Measurements from ENCODE around the gene MRGPRX3.

The MRGPRX3 gene

GRCh38 chr11:18091731-18092130 is 40.6 kb upstream of the MRGPRX3 start:
- no peaks in the 10 kb centered on the region for H3K79me2 ChIP-seq (ENCODE audit: insufficient read depth, low read length)
- H3F3A ChIP-seq (ENCODE audit: insufficient read depth, low read length), result no peaks in the 10 kb centered on the region
- no peak overlapping the region for H3K4me3 ChIP-seq (ENCODE audit: low read depth, low read length, poor library complexity, severe bottlenecking)
- H3K36me3 ChIP-seq (ENCODE audit: insufficient read depth, low read length), result peaks cover 91% of the 10 kb centered on the region
- TF ChIP-seq, protein P1, sequence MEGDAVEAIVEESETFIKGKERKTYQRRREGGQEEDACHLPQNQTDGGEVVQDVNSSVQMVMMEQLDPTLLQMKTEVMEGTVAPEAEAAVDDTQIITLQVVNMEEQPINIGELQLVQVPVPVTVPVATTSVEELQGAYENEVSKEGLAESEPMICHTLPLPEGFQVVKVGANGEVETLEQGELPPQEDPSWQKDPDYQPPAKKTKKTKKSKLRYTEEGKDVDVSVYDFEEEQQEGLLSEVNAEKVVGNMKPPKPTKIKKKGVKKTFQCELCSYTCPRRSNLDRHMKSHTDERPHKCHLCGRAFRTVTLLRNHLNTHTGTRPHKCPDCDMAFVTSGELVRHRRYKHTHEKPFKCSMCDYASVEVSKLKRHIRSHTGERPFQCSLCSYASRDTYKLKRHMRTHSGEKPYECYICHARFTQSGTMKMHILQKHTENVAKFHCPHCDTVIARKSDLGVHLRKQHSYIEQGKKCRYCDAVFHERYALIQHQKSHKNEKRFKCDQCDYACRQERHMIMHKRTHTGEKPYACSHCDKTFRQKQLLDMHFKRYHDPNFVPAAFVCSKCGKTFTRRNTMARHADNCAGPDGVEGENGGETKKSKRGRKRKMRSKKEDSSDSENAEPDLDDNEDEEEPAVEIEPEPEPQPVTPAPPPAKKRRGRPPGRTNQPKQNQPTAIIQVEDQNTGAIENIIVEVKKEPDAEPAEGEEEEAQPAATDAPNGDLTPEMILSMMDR (IDR thresholded peaks at IDR 0.05; ENCODE audit: low read length), result no peak
- no peak for TF ChIP-seq EZH2 (IDR thresholded peaks at IDR 0.05; ENCODE audit: borderline replicate concordance, low read length)
- no peaks in the 10 kb centered on the region for H4K20me1 ChIP-seq (ENCODE audit: insufficient read depth, low read length)
- no peak overlapping the region for H3K4me2 ChIP-seq (ENCODE audit: low read length)
- no peak overlapping the region for H2AFZ ChIP-seq (ENCODE audit: low read length)
- H3K9ac ChIP-seq (ENCODE audit: low read length), result no peak overlapping the region
- H3K4me1 ChIP-seq (ENCODE audit: insufficient read depth, low read length, severe bottlenecking), result no peaks in the 10 kb centered on the region
- no peaks in the 10 kb centered on the region for H3K9me2 ChIP-seq (ENCODE audit: low read depth, low read length)
- H3K9me3 ChIP-seq (ENCODE audit: low read length), result no peaks in the 10 kb centered on the region
- H3K27ac ChIP-seq (ENCODE audit: low read depth, low read length, poor library complexity, severe bottlenecking), result no peak overlapping the region
- no peaks in the 10 kb centered on the region for H3K27me3 ChIP-seq (ENCODE audit: insufficient read depth, low read length)

DNA sequence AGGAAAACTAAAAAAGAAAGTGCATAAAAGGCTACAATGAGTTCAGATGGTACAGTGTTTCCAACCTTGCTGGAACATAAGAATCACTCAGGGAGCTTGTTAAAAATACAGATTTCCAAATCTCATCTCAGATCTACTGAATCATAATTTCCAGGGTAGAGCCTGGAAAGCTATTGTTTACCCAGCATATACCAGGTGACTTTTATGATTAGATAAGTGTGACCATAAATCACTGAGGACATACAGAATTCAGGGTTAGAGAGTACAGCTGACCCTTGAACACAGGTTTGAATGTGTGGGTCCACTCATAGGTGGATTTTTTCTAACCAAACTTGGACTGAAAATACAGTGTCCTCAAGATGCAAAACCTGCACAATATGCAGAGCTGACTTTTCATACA is 38.4 kb upstream of the MRGPRX3 start:
- no peak for TF ChIP-seq EZH2 (IDR thresholded peaks at IDR 0.05; ENCODE audit: borderline replicate concordance, low read length)
- TF ChIP-seq, protein P1 (IDR thresholded peaks at IDR 0.05; ENCODE audit: low read length), result no peak
- Histone ChIP-seq H2AFZ (ENCODE audit: low read length) (no peak overlapping the region), H3K9me3 (ENCODE audit: low read length) (no peaks in the 10 kb centered on the region), H3K4me3 (ENCODE audit: low read depth, low read length, poor library complexity, severe bottlenecking) (no peak overlapping the region), H3K27ac (ENCODE audit: low read depth, low read length, poor library complexity, severe bottlenecking) (no peak overlapping the region), H3K36me3 (ENCODE audit: insufficient read depth, low read length) (peaks cover 69% of the 10 kb centered on the region), H3K9me2 (ENCODE audit: low read depth, low read length) (no peaks in the 10 kb centered on the region), H3K9ac (ENCODE audit: low read length) (no peak overlapping the region), H3K79me2 (ENCODE audit: insufficient read depth, low read length) (no peaks in the 10 kb centered on the region; the same call in 1 of the 2 replicates), H3K4me1 (ENCODE audit: insufficient read depth, low read length, severe bottlenecking) (no peaks in the 10 kb centered on the region), H3K27me3 (ENCODE audit: insufficient read depth, low read length) (no peaks in the 10 kb centered on the region), H3F3A (ENCODE audit: insufficient read depth, low read length) (no peaks in the 10 kb centered on the region), H3K4me2 (ENCODE audit: low read length) (no peak overlapping the region), H4K20me1 (ENCODE audit: insufficient read depth, low read length) (no peaks in the 10 kb centered on the region)

GRCh38 chr11:18100926-18101656 is 31.3 kb upstream of the MRGPRX3 start:
- Histone ChIP-seq H3K27ac (ENCODE audit: low read depth, low read length, poor library complexity, severe bottlenecking) (no peak overlapping the region), H3K36me3 (ENCODE audit: insufficient read depth, low read length) (peaks cover 55% of the 10 kb centered on the region), H3K9ac (ENCODE audit: low read length) (no peak overlapping the region), H3K27me3 (ENCODE audit: insufficient read depth, low read length) (no peaks in the 10 kb centered on the region), H3K9me3 (ENCODE audit: low read length) (no peaks in the 10 kb centered on the region), H3K79me2 (ENCODE audit: insufficient read depth, low read length) (peaks cover 21% of the 10 kb centered on the region), H2AFZ (ENCODE audit: low read length) (no peak overlapping the region), H3K4me2 (ENCODE audit: low read length) (no peak overlapping the region; the same call in 1 of the 2 replicates), H4K20me1 (ENCODE audit: insufficient read depth, low read length) (no peaks in the 10 kb centered on the region), H3K4me3 (ENCODE audit: low read depth, low read length, poor library complexity, severe bottlenecking) (no peak overlapping the region), H3F3A (ENCODE audit: insufficient read depth, low read length) (no peaks in the 10 kb centered on the region), H3K9me2 (ENCODE audit: low read depth, low read length) (no peaks in the 10 kb centered on the region), H3K4me1 (ENCODE audit: insufficient read depth, low read length, severe bottlenecking) (peaks cover 13% of the 10 kb centered on the region)
- TF ChIP-seq EZH2 (IDR thresholded peaks at IDR 0.05; ENCODE audit: borderline replicate concordance, low read length), result no peak
- TF ChIP-seq, protein P1 (IDR thresholded peaks at IDR 0.05; ENCODE audit: low read length), result no peak
